PC-9 (cell line): Measurements from ENCODE around the gene SRPK1. TPM values are rescaled to one million over a fixed set of nuclear protein-coding genes. Genes with fewer than 3 reads are reported as not detected.
A peak's percentile ranks its signal among the peaks of the same experiment; 100 is the strongest.
"Not testable (repeated sequence)": the region's sequence is repeated elsewhere in the genome, so short reads cannot be mapped to it uniquely, and the experiment has no call there.

Experiments
- BruUV-seq: library from RNA; stranded (reverse); fragments of 400-500 nt; replicated peaks from 2 replicates; lab custom pipeline; 2021; lab: Mats Ljungman, UMichigan
- CTCF ChIA-PET: fragments of 300-600 bp; sonication (Branson Sonifier 250); formaldehyde crosslinking; loops from one replicate; lab custom pipeline; 2022; ENCODE audit warnings: antibody characterized with exemption; lab: Charles Lee
- POLR2A ChIA-PET: fragments of 300-600 bp; sonication (Branson Sonifier 250); formaldehyde crosslinking; loops from one replicate; lab custom pipeline; 2022; ENCODE audit warnings: antibody characterized with exemption; ENCODE audit not compliant: unreplicated experiment; lab: Charles Lee
- DNase-seq, 2 experiments: peaks; one replicate each; pipeline versions ENCODE4 v3.0.0 to v3.0.0-alpha.2; 2015 to 2022; ENCODE audit warnings: mixed read lengths in 1 of 2
- H2AFZ ChIP-seq: fragments of 200-600 bp; sonication (generic); 2 replicates; pipeline ENCODE4 v1.8.1; 2017; ENCODE audit warnings: antibody characterized with exemption
- H3F3A ChIP-seq: fragments of 200-600 bp; sonication (generic); 2 replicates; pipeline ENCODE4 v1.8.1; 2017; ENCODE audit warnings: antibody characterized with exemption, mild to moderate bottlenecking, low read depth; ENCODE audit not compliant: insufficient read depth
- H3K27ac ChIP-seq: fragments of 200-600 bp; sonication (generic); 2 replicates; pipeline ENCODE4 v1.6.1; 2016; ENCODE audit warnings: mixed run types
- H3K27me3 ChIP-seq: fragments of 200-600 bp; sonication (generic); 2 replicates; pipeline ENCODE4 v1.6.1; 2016; ENCODE audit warnings: low read depth, mixed run types; ENCODE audit not compliant: insufficient read depth
- H3K36me3 ChIP-seq: fragments of 200-600 bp; sonication (generic); 2 replicates; pipeline ENCODE4 v1.6.1; 2016; ENCODE audit warnings: low read depth, mixed run types
- H3K4me1 ChIP-seq: fragments of 200-600 bp; sonication (generic); replicated peaks from 2 replicates; pipeline ENCODE4 v1.6.1; 2016; ENCODE audit warnings: mixed run types; ENCODE audit not compliant: insufficient read depth
- H3K4me2 ChIP-seq: fragments of 200-600 bp; sonication (generic); 2 replicates; pipeline ENCODE4 v1.6.1; 2017; ENCODE audit warnings: mixed run types
- H3K4me3 ChIP-seq: fragments of 200-600 bp; sonication (generic); 2 replicates; pipeline ENCODE4 v1.6.1; 2016; ENCODE audit warnings: mixed run types
- H3K79me2 ChIP-seq: fragments of 200-600 bp; sonication (generic); 2 replicates; pipeline ENCODE4 v1.6.1; 2017; ENCODE audit warnings: low read depth, mixed run types
- H3K9me2 ChIP-seq: fragments of 200-600 bp; sonication (generic); 2 replicates; pipeline ENCODE4 v1.8.1; 2017; ENCODE audit warnings: mild to moderate bottlenecking; ENCODE audit not compliant: insufficient read depth
- H3K9me3 ChIP-seq: fragments of 200-600 bp; sonication (generic); 2 replicates; pipeline ENCODE4 v1.8.1; 2016; ENCODE audit warnings: low read depth; ENCODE audit not compliant: insufficient read depth
- H4K20me1 ChIP-seq: fragments of 200-600 bp; sonication (generic); 2 replicates; pipeline ENCODE4 v1.8.1; 2017; ENCODE audit not compliant: insufficient read depth
- CTCF ChIP-seq: fragments of 200-600 bp; sonication (generic); conservative IDR thresholded peaks from 2 replicates; pipeline ENCODE4 v1.6.1; 2017; ENCODE audit warnings: mixed run types, antibody characterized with exemption, mild to moderate bottlenecking, moderate library complexity
- EZH2 ChIP-seq: fragments of 200-600 bp; sonication (generic); IDR thresholded peaks from 2 replicates; pipeline ENCODE4 v1.8.0; 2017; ENCODE audit warnings: antibody characterized with exemption, low read depth
- intact Hi-C: fragments of 100-400 bp; cut with micrococcal nuclease; formaldehyde crosslinking; loops from one replicate; pipeline ENCODE4 v1.10.0; 2022; ENCODE audit not compliant: unreplicated experiment
- total RNA-seq: library from RNA; stranded (reverse); gene quantifications from 2 replicates; pipeline ENCODE4 v1.2.3, GENCODE V29; 2021

SRPK1 gene
- total RNA-seq, 1 experiment from 2014 or later = 98.7 TPM

- Histone ChIP-seq H3K79me2 (no peaks in the 10 kb centered on the region), H3K36me3 (no peaks in the 10 kb centered on the region), H3K9me2 (no peaks in the 10 kb centered on the region), H2AFZ (no peak overlapping the region), H3K27me3 (no peaks in the 10 kb centered on the region), H3K9me3 (no peaks in the 10 kb centered on the region), H4K20me1 (no peaks in the 10 kb centered on the region), H3K27ac (no peak overlapping the region), H3K4me1 (peaks cover 9% of the 10 kb centered on the region; the same call in 1 of the 2 replicates), H3F3A (no peaks in the 10 kb centered on the region), H3K4me2 (no peak overlapping the region), H3K4me3 (no peak overlapping the region)
- BruUV-seq = no TSS peak
- TF ChIP-seq CTCF (no peak), EZH2 (no peak)
- DNase-seq = no peak
- ChIA-PET CTCF (no interaction called here), POLR2A (no interaction called here)
- intact Hi-C loops = no loop called here
Measured at GRCh38 chr6:35933844-35934243, 12.9 kb upstream of the SRPK1 start.

DNA sequence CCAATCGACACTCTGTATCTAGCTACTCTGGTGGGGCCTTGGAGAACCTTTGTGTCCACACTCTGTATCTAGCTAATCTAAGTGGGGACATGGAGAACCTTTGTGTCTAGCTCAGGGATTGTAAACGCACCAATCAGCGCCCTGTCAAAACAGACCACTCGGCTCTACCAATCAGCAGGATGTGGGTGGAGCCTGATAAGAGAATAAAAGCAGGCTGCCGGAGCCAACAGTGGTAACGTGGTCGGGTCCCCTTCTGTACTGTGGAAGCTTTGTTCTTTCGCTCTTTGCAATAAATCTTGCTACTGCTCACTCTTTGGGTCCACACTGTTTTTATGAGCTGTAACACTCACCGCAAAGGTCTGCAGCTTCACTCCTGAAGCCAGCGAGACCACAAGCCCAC lies 11.0 kb upstream of the SRPK1 start:
- H4K20me1 ChIP-seq, H3K4me3 ChIP-seq, BruUV-seq, H2AFZ ChIP-seq, H3K4me1 ChIP-seq, CTCF ChIA-PET, H3K36me3 ChIP-seq, H3K4me2 ChIP-seq, H3K9me2 ChIP-seq, H3K9me3 ChIP-seq, intact Hi-C loops, DNase-seq, POLR2A ChIA-PET, H3K79me2 ChIP-seq, H3K27ac ChIP-seq, H3K27me3 ChIP-seq, H3F3A ChIP-seq: not testable (repeated sequence)

GRCh38 chr6:35931120-35931561 lies 10.2 kb upstream of the SRPK1 start:
- H3F3A ChIP-seq = no peaks in the 10 kb centered on the region
- H3K27me3 ChIP-seq = no peaks in the 10 kb centered on the region
- ChIA-PET CTCF (no interaction called here), POLR2A (no interaction called here)
- H3K4me2 ChIP-seq = no peak overlapping the region
- H3K27ac ChIP-seq = no peak overlapping the region
- intact Hi-C loops = no loop called here
- no peaks in the 10 kb centered on the region for H3K9me2 ChIP-seq
- H2AFZ ChIP-seq = no peak overlapping the region
- TF ChIP-seq EZH2 (no peak), CTCF (no peak)
- DNase-seq = no peak
- H3K4me3 ChIP-seq = no peak overlapping the region
- H3K4me1 ChIP-seq = peaks cover 12% of the 10 kb centered on the region
- no peaks in the 10 kb centered on the region for H4K20me1 ChIP-seq
- H3K36me3 ChIP-seq = no peaks in the 10 kb centered on the region
- H3K79me2 ChIP-seq = no peaks in the 10 kb centered on the region
- BruUV-seq = no TSS peak
- no peaks in the 10 kb centered on the region for H3K9me3 ChIP-seq

DNA sequence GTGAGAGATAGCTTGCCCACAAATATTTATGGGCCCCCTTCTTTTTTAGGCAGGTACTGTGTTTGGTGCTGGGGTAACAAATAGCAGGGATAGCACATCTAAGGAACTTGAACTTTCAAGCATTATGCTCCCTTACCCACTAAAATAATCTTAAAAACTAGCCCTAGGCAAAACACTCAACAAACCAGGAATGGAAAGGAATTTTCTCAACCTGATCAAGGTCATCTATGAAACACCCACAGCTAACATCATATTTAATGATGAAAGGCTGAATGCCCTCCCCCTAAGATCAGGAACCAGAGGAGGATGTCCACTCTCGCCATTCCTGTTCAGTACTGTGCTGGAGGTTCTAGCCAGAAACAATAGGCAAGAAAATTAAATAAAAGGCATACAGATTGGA lies 8.7 kb upstream of the SRPK1 start:
- peak overlapping the region; percentile 2; the same call in 1 of the 2 replicates for H3K4me2 ChIP-seq
- no peaks in the 10 kb centered on the region for H3K27me3 ChIP-seq
- no peaks in the 10 kb centered on the region for H3K9me3 ChIP-seq
- no peak for TF ChIP-seq EZH2
- BruUV-seq = no TSS peak
- H4K20me1 ChIP-seq = no peaks in the 10 kb centered on the region
- no peaks in the 10 kb centered on the region for H3K79me2 ChIP-seq
- no peaks in the 10 kb centered on the region for H3K9me2 ChIP-seq
- peak in 1 of 2 experiments; percentile 56 for DNase-seq
- no peak overlapping the region for H3K27ac ChIP-seq
- H3F3A ChIP-seq = no peaks in the 10 kb centered on the region
- intact Hi-C loops = no loop called here
- no peak overlapping the region for H2AFZ ChIP-seq
- H3K4me1 ChIP-seq = peaks cover 14% of the 10 kb centered on the region
- CTCF ChIA-PET = no interaction called here
- H3K36me3 ChIP-seq = no peaks in the 10 kb centered on the region
- no peak overlapping the region for H3K4me3 ChIP-seq
- POLR2A ChIA-PET = interaction anchor here (0.6 kb wide), 2 partner anchors 44 to 242 kb away, joined by 6 to 13 read pairs; no protein-coding TSS in a partner anchor
